ENCODE data around the gene PDE6B. TPM values are rescaled to one million over a fixed set of nuclear protein-coding genes. Genes with fewer than 3 reads are reported as not detected.

The PDE6B gene
- total RNA-seq, 1 experiment from 2014 or later, result not detected

DNA sequence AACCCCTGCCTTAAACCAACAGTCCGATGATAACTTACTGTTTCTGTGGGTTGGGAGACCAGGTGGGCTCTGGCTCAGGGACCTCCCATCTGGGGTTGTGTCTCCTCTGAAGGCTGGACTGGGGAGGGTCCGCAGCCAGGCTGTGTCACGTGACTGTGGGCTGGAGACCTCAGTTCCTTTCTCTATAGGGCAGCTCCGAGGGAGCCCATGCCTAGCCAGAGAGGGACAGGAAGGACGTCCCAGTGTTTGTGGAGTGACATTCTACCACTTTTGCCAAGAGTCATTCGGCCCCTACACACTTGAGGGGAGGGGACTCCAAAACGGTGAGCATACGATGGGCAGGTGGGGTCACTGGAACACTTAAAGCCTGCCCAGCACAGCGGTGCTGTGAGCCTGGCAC, 84.7 kb downstream of the PDE6B start:
- BruUV-seq (replicated peaks), result no TSS peak
- CTCF ChIA-PET, result no interaction called here
- no peaks in the 10 kb centered on the region for H3K27me3 ChIP-seq (ENCODE audit: low read length)
- no peaks in the 10 kb centered on the region for H4K20me1 ChIP-seq (ENCODE audit: low read length)
- TF ChIP-seq, protein P1, sequence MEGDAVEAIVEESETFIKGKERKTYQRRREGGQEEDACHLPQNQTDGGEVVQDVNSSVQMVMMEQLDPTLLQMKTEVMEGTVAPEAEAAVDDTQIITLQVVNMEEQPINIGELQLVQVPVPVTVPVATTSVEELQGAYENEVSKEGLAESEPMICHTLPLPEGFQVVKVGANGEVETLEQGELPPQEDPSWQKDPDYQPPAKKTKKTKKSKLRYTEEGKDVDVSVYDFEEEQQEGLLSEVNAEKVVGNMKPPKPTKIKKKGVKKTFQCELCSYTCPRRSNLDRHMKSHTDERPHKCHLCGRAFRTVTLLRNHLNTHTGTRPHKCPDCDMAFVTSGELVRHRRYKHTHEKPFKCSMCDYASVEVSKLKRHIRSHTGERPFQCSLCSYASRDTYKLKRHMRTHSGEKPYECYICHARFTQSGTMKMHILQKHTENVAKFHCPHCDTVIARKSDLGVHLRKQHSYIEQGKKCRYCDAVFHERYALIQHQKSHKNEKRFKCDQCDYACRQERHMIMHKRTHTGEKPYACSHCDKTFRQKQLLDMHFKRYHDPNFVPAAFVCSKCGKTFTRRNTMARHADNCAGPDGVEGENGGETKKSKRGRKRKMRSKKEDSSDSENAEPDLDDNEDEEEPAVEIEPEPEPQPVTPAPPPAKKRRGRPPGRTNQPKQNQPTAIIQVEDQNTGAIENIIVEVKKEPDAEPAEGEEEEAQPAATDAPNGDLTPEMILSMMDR (conservative IDR thresholded peaks at IDR 0.05; ENCODE audit: low read depth, low read length), result no peak
- TF ChIP-seq EZH2phosphoT487 (IDR thresholded peaks at IDR 0.05; ENCODE audit: borderline replicate concordance, low read length), result no peak
- TF ChIP-seq EZH2 (IDR thresholded peaks at IDR 0.05; ENCODE audit: low read length, unreplicated experiment), result no peak
- H3K36me3 ChIP-seq (ENCODE audit: low read depth, low read length), result no peaks in the 10 kb centered on the region
- POLR2A ChIA-PET (ENCODE audit: unreplicated experiment), result no interaction called here
- no peak overlapping the region for H2AFZ ChIP-seq (ENCODE audit: low read length)
- no peak overlapping the region for H3K27ac ChIP-seq (ENCODE audit: low read length)
- ATAC-seq, result no peak
- DNase-seq, result no peak
- H3K4me2 ChIP-seq (ENCODE audit: low read length), result no peak overlapping the region
- intact Hi-C loops (cut with micrococcal nuclease), result no loop called here
- no peak overlapping the region for H3K9ac ChIP-seq (ENCODE audit: low read length)
- no peaks in the 10 kb centered on the region for H3K9me3 ChIP-seq (ENCODE audit: low read length)
- H3F3A ChIP-seq (ENCODE audit: low read length, unreplicated experiment), result no peaks in the 10 kb centered on the region
- no peak overlapping the region for H3K4me3 ChIP-seq (ENCODE audit: low read length)
- H3K79me2 ChIP-seq (ENCODE audit: low read length), result peaks cover 88% of the 10 kb centered on the region
- no peaks in the 10 kb centered on the region for H3K9me2 ChIP-seq (replicated peaks; ENCODE audit: low read length)
- no peaks in the 10 kb centered on the region for H3K4me1 ChIP-seq (ENCODE audit: insufficient read depth, low read length)

DNA sequence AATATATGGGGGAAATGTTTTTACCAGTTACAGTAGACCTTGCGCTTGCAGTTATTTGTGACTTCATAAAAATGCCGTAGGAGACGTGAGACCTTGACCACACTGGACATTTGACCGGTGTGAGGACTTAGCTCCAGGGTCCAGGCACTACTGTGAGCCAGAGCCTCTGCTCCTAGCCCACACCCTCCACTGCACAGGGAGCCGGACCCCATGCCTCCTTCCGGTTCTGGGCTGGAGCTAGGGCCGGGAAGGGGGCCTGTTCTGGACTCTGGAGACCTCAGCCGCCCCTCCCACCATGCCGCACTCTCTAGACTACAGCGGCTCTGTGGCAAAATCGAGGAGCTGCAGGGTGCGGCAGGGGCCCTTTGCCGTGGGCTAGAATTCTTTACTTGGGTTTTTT, 85.5 kb downstream of the PDE6B start:
- ATAC-seq, result no peak
- Histone ChIP-seq H3K27ac (ENCODE audit: low read length) (no peak overlapping the region), H3K9me2 (replicated peaks; ENCODE audit: low read length) (no peaks in the 10 kb centered on the region), H3K4me3 (ENCODE audit: low read length) (no peak overlapping the region), H3K36me3 (ENCODE audit: low read depth, low read length) (no peaks in the 10 kb centered on the region), H3K79me2 (ENCODE audit: low read length) (peaks cover 87% of the 10 kb centered on the region), H3K4me1 (ENCODE audit: insufficient read depth, low read length) (no peaks in the 10 kb centered on the region), H3K9ac (ENCODE audit: low read length) (no peak overlapping the region), H3K9me3 (ENCODE audit: low read length) (no peaks in the 10 kb centered on the region), H2AFZ (ENCODE audit: low read length) (no peak overlapping the region), H3K4me2 (ENCODE audit: low read length) (no peak overlapping the region), H4K20me1 (ENCODE audit: low read length) (no peaks in the 10 kb centered on the region), H3F3A (ENCODE audit: low read length, unreplicated experiment) (no peaks in the 10 kb centered on the region), H3K27me3 (ENCODE audit: low read length) (no peaks in the 10 kb centered on the region)
- no peak for TF ChIP-seq EZH2phosphoT487 (IDR thresholded peaks at IDR 0.05; ENCODE audit: borderline replicate concordance, low read length)
- TF ChIP-seq, protein P1 (conservative IDR thresholded peaks at IDR 0.05; ENCODE audit: low read depth, low read length), result no peak
- TF ChIP-seq EZH2 (IDR thresholded peaks at IDR 0.05; ENCODE audit: low read length, unreplicated experiment), result no peak
- DNase-seq, result no peak
- POLR2A ChIA-PET (ENCODE audit: unreplicated experiment), result no interaction called here
- no TSS peak for BruUV-seq (replicated peaks)
- intact Hi-C loops (cut with micrococcal nuclease), result no loop called here
- CTCF ChIA-PET, result no interaction called here

DNA sequence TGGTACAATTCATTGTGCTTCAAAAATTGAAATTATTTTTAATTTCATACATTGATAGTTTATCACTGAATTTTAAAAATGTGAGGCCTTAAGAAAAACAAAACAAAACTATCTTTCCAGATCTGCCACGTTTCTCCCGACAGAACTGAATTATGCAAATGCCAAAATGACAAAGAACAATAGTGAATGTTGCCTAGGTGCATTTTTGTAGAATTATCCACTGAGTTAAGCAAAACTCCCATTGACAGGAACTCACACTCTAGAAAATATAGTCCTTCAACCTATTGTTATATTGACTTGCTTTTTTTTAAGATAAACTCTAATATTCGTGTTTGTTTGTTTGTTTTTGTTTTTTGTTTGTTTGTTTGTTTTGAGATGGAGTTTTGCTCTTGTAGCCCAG, 86.7 kb downstream of the PDE6B start:
- no peak overlapping the region for H3K4me3 ChIP-seq (ENCODE audit: low read length)
- TF ChIP-seq, protein P1 (conservative IDR thresholded peaks at IDR 0.05; ENCODE audit: low read depth, low read length), result no peak
- TF ChIP-seq EZH2phosphoT487 (IDR thresholded peaks at IDR 0.05; ENCODE audit: borderline replicate concordance, low read length) (no peak), EZH2 (IDR thresholded peaks at IDR 0.05; ENCODE audit: low read length, unreplicated experiment) (no peak)
- no peaks in the 10 kb centered on the region for H3K27me3 ChIP-seq (ENCODE audit: low read length)
- H3K4me2 ChIP-seq (ENCODE audit: low read length), result no peak overlapping the region
- no peaks in the 10 kb centered on the region for H3K9me2 ChIP-seq (replicated peaks; ENCODE audit: low read length)
- intact Hi-C loops (cut with micrococcal nuclease), result no loop called here
- H3K79me2 ChIP-seq (ENCODE audit: low read length), result peaks cover 76% of the 10 kb centered on the region
- no peak overlapping the region for H3K9ac ChIP-seq (ENCODE audit: low read length)
- no peaks in the 10 kb centered on the region for H3K4me1 ChIP-seq (ENCODE audit: insufficient read depth, low read length)
- ChIA-PET POLR2A (ENCODE audit: unreplicated experiment) (no interaction called here), CTCF (no interaction called here)
- DNase-seq, result no peak
- BruUV-seq (replicated peaks), result no TSS peak
- no peak overlapping the region for H3K27ac ChIP-seq (ENCODE audit: low read length)
- H2AFZ ChIP-seq (ENCODE audit: low read length), result no peak overlapping the region
- H4K20me1 ChIP-seq (ENCODE audit: low read length), result no peaks in the 10 kb centered on the region
- H3K36me3 ChIP-seq (ENCODE audit: low read depth, low read length), result no peaks in the 10 kb centered on the region
- no peaks in the 10 kb centered on the region for H3F3A ChIP-seq (ENCODE audit: low read length, unreplicated experiment)
- no peak for ATAC-seq
- no peaks in the 10 kb centered on the region for H3K9me3 ChIP-seq (ENCODE audit: low read length)

Data from PC-3 (cell line).